Adrenal gland (tissue), 5 donors: ENCODE results near the gene GCG.

Experiments
- POLR2A ChIP-seq, 2 donors: fragments of 450-650 bp; IDR thresholded peaks; one replicate each; pipeline ENCODE4 v1.6.1; 2017; ENCODE audit warnings: antibody characterized with exemption in 2 of 2, mild to moderate bottlenecking in 2 of 2, moderate library complexity in 1 of 2
- TF ChIP-seq, protein P1 (sequence below), 6 experiments: fragments of 450-650 bp in 4 of 6; fragments of 200-600 bp in 2 of 6; sonication (generic) in 1 of 6; IDR thresholded peaks; 1 replicate in 5 of 6; 2 replicates in 1 of 6; pipeline versions ENCODE4 v1.5.1 to v1.8.0; 2016 to 2021; ENCODE audit warnings: antibody characterized with exemption in 6 of 6, mild to moderate bottlenecking in 2 of 6, moderate library complexity in 1 of 6
- donor health status: DM: no; HTN: no; CAD: no.

DNA sequence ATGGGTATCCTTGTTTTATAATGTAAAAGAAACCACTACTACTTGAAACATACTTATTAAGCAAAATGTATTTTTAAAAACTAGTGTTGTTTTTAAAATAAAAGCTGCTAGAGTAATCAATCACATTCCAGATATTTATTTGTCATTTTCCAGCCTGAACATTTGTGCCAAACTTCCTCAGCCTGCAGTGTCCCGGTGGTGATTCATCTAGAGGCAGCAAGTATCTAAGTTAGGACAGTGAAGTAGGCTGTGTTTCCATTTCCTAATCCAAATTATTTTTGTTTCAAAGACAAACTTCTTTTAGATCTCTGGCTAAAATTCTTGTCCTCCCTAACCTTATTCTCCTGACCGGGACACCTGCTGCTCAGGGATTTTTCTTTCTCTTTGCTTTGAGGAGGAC is 12.8 kb upstream of the GCG start:
- TF ChIP-seq, protein P1, sequence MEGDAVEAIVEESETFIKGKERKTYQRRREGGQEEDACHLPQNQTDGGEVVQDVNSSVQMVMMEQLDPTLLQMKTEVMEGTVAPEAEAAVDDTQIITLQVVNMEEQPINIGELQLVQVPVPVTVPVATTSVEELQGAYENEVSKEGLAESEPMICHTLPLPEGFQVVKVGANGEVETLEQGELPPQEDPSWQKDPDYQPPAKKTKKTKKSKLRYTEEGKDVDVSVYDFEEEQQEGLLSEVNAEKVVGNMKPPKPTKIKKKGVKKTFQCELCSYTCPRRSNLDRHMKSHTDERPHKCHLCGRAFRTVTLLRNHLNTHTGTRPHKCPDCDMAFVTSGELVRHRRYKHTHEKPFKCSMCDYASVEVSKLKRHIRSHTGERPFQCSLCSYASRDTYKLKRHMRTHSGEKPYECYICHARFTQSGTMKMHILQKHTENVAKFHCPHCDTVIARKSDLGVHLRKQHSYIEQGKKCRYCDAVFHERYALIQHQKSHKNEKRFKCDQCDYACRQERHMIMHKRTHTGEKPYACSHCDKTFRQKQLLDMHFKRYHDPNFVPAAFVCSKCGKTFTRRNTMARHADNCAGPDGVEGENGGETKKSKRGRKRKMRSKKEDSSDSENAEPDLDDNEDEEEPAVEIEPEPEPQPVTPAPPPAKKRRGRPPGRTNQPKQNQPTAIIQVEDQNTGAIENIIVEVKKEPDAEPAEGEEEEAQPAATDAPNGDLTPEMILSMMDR (IDR thresholded peaks at IDR 0.05): no peak
- TF ChIP-seq POLR2A (IDR thresholded peaks at IDR 0.05): no peak
